ENCODE data around the gene PRSS2. TPM values are rescaled to one million over a fixed set of nuclear protein-coding genes. Genes with fewer than 3 reads are reported as not detected.

PRSS2 gene
- total and polyA plus RNA-seq, 8 donors = 13.1 TPM; not detected in 7

DNA sequence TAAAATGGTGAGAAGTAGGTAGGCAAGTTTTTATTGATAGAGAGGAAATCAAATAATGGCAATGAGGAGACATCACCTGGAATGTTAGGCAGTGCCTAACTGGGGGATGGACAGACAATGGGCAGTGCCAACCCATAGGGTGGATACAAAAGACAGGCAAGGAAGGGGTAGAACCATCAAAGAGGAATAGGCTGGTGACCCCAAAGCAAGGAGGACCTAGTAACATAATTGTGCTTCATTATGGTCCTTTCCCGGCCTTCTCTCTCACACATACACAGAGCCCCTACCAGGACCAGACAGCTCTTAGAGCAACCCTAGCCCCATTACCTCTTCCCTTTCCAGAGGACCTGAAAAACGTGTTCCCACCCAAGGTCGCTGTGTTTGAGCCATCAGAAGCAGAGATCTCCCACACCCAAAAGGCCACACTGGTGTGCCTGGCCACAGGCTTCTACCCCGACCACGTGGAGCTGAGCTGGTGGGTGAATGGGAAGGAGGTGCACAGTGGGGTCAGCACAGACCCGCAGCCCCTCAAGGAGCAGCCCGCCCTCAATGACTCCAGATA is 30.0 kb downstream of the PRSS2 start:
- H3K9me3 ChIP-seq = no peaks in the 10 kb centered on the region
- peaks cover 39 to 58% of the 10 kb centered on the region in 2 donors for H3K27me3 ChIP-seq
- TF ChIP-seq, protein P1, sequence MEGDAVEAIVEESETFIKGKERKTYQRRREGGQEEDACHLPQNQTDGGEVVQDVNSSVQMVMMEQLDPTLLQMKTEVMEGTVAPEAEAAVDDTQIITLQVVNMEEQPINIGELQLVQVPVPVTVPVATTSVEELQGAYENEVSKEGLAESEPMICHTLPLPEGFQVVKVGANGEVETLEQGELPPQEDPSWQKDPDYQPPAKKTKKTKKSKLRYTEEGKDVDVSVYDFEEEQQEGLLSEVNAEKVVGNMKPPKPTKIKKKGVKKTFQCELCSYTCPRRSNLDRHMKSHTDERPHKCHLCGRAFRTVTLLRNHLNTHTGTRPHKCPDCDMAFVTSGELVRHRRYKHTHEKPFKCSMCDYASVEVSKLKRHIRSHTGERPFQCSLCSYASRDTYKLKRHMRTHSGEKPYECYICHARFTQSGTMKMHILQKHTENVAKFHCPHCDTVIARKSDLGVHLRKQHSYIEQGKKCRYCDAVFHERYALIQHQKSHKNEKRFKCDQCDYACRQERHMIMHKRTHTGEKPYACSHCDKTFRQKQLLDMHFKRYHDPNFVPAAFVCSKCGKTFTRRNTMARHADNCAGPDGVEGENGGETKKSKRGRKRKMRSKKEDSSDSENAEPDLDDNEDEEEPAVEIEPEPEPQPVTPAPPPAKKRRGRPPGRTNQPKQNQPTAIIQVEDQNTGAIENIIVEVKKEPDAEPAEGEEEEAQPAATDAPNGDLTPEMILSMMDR (IDR thresholded peaks at IDR 0.05) = no peak
- H3K4me1 ChIP-seq = peaks cover 6 to 17% of the 10 kb centered on the region in 2 donors
- intact Hi-C loops (cut with DNase I) = no loop called here
- H3K27ac ChIP-seq = no peak overlapping the region
- no peak for DNase-seq
- no peak overlapping the region for H3K4me3 ChIP-seq
- no peak for ATAC-seq
- no peaks in the 10 kb centered on the region for H3K36me3 ChIP-seq

DNA sequence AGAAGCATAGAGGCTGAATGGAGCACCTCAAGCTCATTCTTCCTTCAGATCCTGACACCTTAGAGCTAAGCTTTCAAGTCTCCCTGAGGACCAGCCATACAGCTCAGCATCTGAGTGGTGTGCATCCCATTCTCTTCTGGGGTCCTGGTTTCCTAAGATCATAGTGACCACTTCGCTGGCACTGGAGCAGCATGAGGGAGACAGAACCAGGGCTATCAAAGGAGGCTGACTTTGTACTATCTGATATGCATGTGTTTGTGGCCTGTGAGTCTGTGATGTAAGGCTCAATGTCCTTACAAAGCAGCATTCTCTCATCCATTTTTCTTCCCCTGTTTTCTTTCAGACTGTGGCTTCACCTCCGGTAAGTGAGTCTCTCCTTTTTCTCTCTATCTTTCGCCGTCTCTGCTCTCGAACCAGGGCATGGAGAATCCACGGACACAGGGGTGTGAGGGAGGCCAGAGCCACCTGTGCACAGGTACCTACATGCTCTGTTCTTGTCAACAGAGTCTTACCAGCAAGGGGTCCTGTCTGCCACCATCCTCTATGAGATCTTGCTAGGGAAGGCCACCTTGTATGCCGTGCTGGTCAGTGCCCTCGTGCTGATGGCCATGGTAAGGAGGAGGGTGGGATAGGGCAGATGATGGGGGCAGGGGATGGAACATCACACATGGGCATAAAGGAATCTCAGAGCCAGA is 31.0 kb downstream of the PRSS2 start:
- ATAC-seq = no peak
- DNase-seq = no peak
- intact Hi-C loops (cut with DNase I) = no loop called here
- peaks cover 31 to 54% of the 10 kb centered on the region in 2 donors for H3K27me3 ChIP-seq
- no peaks in the 10 kb centered on the region for H3K36me3 ChIP-seq
- H3K27ac ChIP-seq = no peak overlapping the region
- H3K9me3 ChIP-seq = no peaks in the 10 kb centered on the region
- H3K4me1 ChIP-seq = peaks cover 6 to 12% of the 10 kb centered on the region in 2 donors
- H3K4me3 ChIP-seq = no peak overlapping the region
- TF ChIP-seq, protein P1 (IDR thresholded peaks at IDR 0.05) = no peak

DNA sequence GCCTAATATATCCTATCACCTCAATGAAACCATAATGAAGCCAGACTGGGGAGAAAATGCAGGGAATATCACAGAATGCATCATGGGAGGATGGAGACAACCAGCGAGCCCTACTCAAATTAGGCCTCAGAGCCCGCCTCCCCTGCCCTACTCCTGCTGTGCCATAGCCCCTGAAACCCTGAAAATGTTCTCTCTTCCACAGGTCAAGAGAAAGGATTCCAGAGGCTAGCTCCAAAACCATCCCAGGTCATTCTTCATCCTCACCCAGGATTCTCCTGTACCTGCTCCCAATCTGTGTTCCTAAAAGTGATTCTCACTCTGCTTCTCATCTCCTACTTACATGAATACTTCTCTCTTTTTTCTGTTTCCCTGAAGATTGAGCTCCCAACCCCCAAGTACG is 31.5 kb downstream of the PRSS2 start:
- H3K27me3 ChIP-seq = peaks cover 25 to 48% of the 10 kb centered on the region in 2 donors
- ATAC-seq (no peak), DNase-seq (no peak)
- H3K27ac ChIP-seq = no peak overlapping the region
- TF ChIP-seq, protein P1 (IDR thresholded peaks at IDR 0.05) = no peak
- peaks cover 3 to 6% of the 10 kb centered on the region in 2 donors for H3K4me1 ChIP-seq
- H3K9me3 ChIP-seq = no peaks in the 10 kb centered on the region
- H3K36me3 ChIP-seq = no peaks in the 10 kb centered on the region
- intact Hi-C loops (cut with DNase I) = no loop called here
- no peak overlapping the region for H3K4me3 ChIP-seq

DNA sequence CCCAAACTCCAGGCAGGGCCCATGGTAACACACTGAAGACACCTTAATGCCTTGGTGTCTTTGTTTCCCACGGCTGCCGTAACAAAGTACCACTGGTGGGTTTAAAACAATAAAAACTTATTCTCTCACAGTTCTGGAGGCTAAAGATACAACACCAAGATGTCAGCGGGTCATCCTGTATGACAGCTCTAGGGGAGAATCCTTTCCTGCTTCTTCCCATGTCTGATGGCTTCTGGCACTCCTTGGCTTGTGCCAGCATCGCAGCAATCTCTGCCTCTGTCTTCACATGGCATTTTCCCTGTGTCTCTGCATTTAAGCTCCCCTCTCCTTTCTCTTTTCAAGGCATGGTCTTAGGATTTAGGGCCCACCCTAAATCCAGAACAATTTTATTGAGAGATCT is 33.1 kb downstream of the PRSS2 start:
- intact Hi-C loops (cut with DNase I) = no loop called here
- no peaks in the 10 kb centered on the region for H3K4me1 ChIP-seq
- ATAC-seq (no peak), DNase-seq (no peak)
- no peak overlapping the region for H3K27ac ChIP-seq
- no peak overlapping the region for H3K4me3 ChIP-seq
- H3K27me3 ChIP-seq = peaks cover 9 to 32% of the 10 kb centered on the region in 2 donors
- H3K9me3 ChIP-seq = no peaks in the 10 kb centered on the region
- TF ChIP-seq, protein P1 (IDR thresholded peaks at IDR 0.05) = no peak
- H3K36me3 ChIP-seq = no peaks in the 10 kb centered on the region

DNA sequence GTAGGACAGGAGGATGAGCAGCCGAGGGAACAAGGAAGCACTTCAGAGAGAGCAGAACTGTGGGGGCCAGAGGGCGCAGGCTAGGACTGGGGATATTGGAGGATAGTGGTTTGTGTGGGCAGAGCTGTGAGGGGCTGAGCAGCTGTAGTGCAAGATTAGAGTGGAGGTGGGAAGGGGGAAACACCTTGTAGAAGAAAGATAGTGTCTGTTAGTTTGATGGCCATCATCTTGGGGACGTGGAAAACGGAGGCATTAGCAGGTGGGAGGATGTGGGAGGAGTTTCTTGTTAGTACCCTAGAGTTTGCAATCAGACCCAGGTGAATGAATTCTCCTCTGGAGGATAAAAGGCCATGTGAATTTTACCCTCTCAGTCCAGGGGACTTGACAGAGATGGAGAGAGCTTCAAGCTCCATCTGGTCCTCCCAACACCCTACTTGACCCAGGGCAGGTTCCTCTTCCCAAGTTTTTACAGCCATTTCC is 34.0 kb downstream of the PRSS2 start:
- intact Hi-C loops (cut with DNase I) = no loop called here
- no peaks in the 10 kb centered on the region for H3K4me1 ChIP-seq

More for the DNA sequence above, 34.0 kb downstream of the PRSS2 start:
- no peaks in the 10 kb centered on the region for H3K36me3 ChIP-seq
- H3K9me3 ChIP-seq = no peaks in the 10 kb centered on the region
- no peak for ATAC-seq
- TF ChIP-seq, protein P1 (IDR thresholded peaks at IDR 0.05) = no peak
- H3K27ac ChIP-seq = no peak overlapping the region
- no peak overlapping the region for H3K4me3 ChIP-seq
- DNase-seq = no peak
- peaks cover 2 to 27% of the 10 kb centered on the region in 2 donors for H3K27me3 ChIP-seq
